CD1c-positive myeloid dendritic cell (primary cell): ENCODE measurements around the gene PRDM10.
"Not testable (repeated sequence)": the region's sequence is repeated elsewhere in the genome, so short reads cannot be mapped to it uniquely, and the experiment has no call there.

ENCODE experiments used
- DNase-seq: peaks from one replicate; pipeline ENCODE4 v3.0.0-alpha.2; 2016; ENCODE audit errors: extremely low spot score

PRDM10 gene

GRCh38 chr11:129894278-129895125, 108.1 kb downstream of the PRDM10 start:
- peak; percentile 31 for DNase-seq

GRCh38 chr11:129888451-129888850, 114.2 kb downstream of the PRDM10 start:
- no peak for DNase-seq

- no peak for DNase-seq
Measured at GRCh38 chr11:129885381-129885780, 117.3 kb downstream of the PRDM10 start.

GRCh38 chr11:129884581-129884980, 118.1 kb downstream of the PRDM10 start:
- no peak for DNase-seq

- peak; percentile 8 for DNase-seq
Measured at GRCh38 chr11:129881570-129882170, 121.0 kb downstream of the PRDM10 start.

- DNase-seq, result no peak
Measured at GRCh38 chr11:129880311-129880710, 122.3 kb downstream of the PRDM10 start.

- DNase-seq, result no peak
Measured at GRCh38 chr11:129871914-129872313, 130.7 kb downstream of the PRDM10 start.

- not testable (repeated sequence) for DNase-seq
Measured at GRCh38 chr11:129868626-129869025, 134.0 kb downstream of the PRDM10 start.

GRCh38 chr11:129866311-129866710, 136.3 kb downstream of the PRDM10 start:
- no peak for DNase-seq

- DNase-seq, result peak; percentile 41
Measured at GRCh38 chr11:129865701-129866100, 136.9 kb downstream of the PRDM10 start.

- no peak for DNase-seq
Measured at GRCh38 chr11:129864811-129865210, 137.8 kb downstream of the PRDM10 start.

GRCh38 chr11:129861702-129862522, 140.7 kb downstream of the PRDM10 start:
- DNase-seq, result no peak

GRCh38 chr11:129856036-129856435, 146.6 kb downstream of the PRDM10 start:
- DNase-seq, result no peak

- DNase-seq, result no peak
Measured at GRCh38 chr11:129855086-129855485, 147.5 kb downstream of the PRDM10 start.

- no peak for DNase-seq
Measured at GRCh38 chr11:129854232-129854805, 148.3 kb downstream of the PRDM10 start.

GRCh38 chr11:129853518-129854231, 149.0 kb downstream of the PRDM10 start:
- no peak for DNase-seq

- DNase-seq, result no peak
Measured at GRCh38 chr11:129852125-129852740, 150.4 kb downstream of the PRDM10 start.
